ENCODE results near the gene RNF144B. TPM values are rescaled to one million over a fixed set of nuclear protein-coding genes. Genes with fewer than 3 reads are reported as not detected.

RNF144B gene
- total RNA-seq, 1 donor from 2014 or later = 10.2 TPM

- Mint-ChIP-seq H3K4me1 (ENCODE audit: low read depth) (peaks cover 17% of the 10 kb centered on the region), H3K27ac (ENCODE audit: unreplicated experiment) (no peak overlapping the region), H3K27me3 (ENCODE audit: low read depth) (no peaks in the 10 kb centered on the region), H3K9me3 (ENCODE audit: low read depth) (no peaks in the 10 kb centered on the region), H3K36me3 (ENCODE audit: low read depth) (no peaks in the 10 kb centered on the region), H3K4me3 (ENCODE audit: unreplicated experiment) (no peak overlapping the region)
- TF ChIP-seq CTCF (IDR thresholded peaks at IDR 0.05) = no peak
- DNase-seq (ENCODE audit: low spot score) = no peak
These were observed 102.2 kb downstream of the RNF144B start for GRCh38 chr6:18489335-18489734.

- DNase-seq (ENCODE audit: low spot score) = no peak
- H3K27ac Mint-ChIP-seq (ENCODE audit: unreplicated experiment) = no peak overlapping the region
- H3K9me3 Mint-ChIP-seq (ENCODE audit: low read depth) = no peaks in the 10 kb centered on the region
- no peak overlapping the region for H3K4me3 Mint-ChIP-seq (ENCODE audit: unreplicated experiment)
- H3K4me1 Mint-ChIP-seq (ENCODE audit: low read depth) = peaks cover 21% of the 10 kb centered on the region
- H3K36me3 Mint-ChIP-seq (ENCODE audit: low read depth) = no peaks in the 10 kb centered on the region
- H3K27me3 Mint-ChIP-seq (ENCODE audit: low read depth) = no peaks in the 10 kb centered on the region
- TF ChIP-seq CTCF (IDR thresholded peaks at IDR 0.05) = no peak
These were observed 104.3 kb downstream of the RNF144B start for GRCh38 chr6:18491308-18492045.

- no peak overlapping the region for H3K27ac Mint-ChIP-seq (ENCODE audit: unreplicated experiment)
- TF ChIP-seq CTCF (IDR thresholded peaks at IDR 0.05) = no peak
- no peak overlapping the region for H3K4me3 Mint-ChIP-seq (ENCODE audit: unreplicated experiment)
- no peaks in the 10 kb centered on the region for H3K27me3 Mint-ChIP-seq (ENCODE audit: low read depth)
- no peaks in the 10 kb centered on the region for H3K36me3 Mint-ChIP-seq (ENCODE audit: low read depth)
- peaks cover 26% of the 10 kb centered on the region for H3K4me1 Mint-ChIP-seq (ENCODE audit: low read depth)
- no peak for DNase-seq (ENCODE audit: low spot score)
- no peaks in the 10 kb centered on the region for H3K9me3 Mint-ChIP-seq (ENCODE audit: low read depth)
These were observed 105.8 kb downstream of the RNF144B start for GRCh38 chr6:18492972-18493371.

GRCh38 chr6:18493382-18493891 is 106.3 kb downstream of the RNF144B start:
- Mint-ChIP-seq H3K27me3 (ENCODE audit: low read depth) (no peaks in the 10 kb centered on the region), H3K36me3 (ENCODE audit: low read depth) (no peaks in the 10 kb centered on the region), H3K4me3 (ENCODE audit: unreplicated experiment) (no peak overlapping the region), H3K9me3 (ENCODE audit: low read depth) (no peaks in the 10 kb centered on the region), H3K4me1 (ENCODE audit: low read depth) (peaks cover 24% of the 10 kb centered on the region), H3K27ac (ENCODE audit: unreplicated experiment) (no peak overlapping the region)
- DNase-seq (ENCODE audit: low spot score) = no peak
- TF ChIP-seq CTCF (IDR thresholded peaks at IDR 0.05) = no peak

- no peak for TF ChIP-seq CTCF (IDR thresholded peaks at IDR 0.05)
These were observed 106.8 kb downstream of the RNF144B start for GRCh38 chr6:18493925-18494324.

More at GRCh38 chr6:18493925-18494324, 106.8 kb downstream of the RNF144B start:
- Mint-ChIP-seq H3K27ac (ENCODE audit: unreplicated experiment) (no peak overlapping the region), H3K36me3 (ENCODE audit: low read depth) (no peaks in the 10 kb centered on the region), H3K9me3 (ENCODE audit: low read depth) (no peaks in the 10 kb centered on the region), H3K4me1 (ENCODE audit: low read depth) (peaks cover 19% of the 10 kb centered on the region), H3K4me3 (ENCODE audit: unreplicated experiment) (no peak overlapping the region), H3K27me3 (ENCODE audit: low read depth) (no peaks in the 10 kb centered on the region)
- DNase-seq (ENCODE audit: low spot score) = no peak

Measured in chondrocyte (in vitro differentiated cells).